Putamen (tissue), 1 donor: ENCODE measurements around the gene AGAP1.

Source experiments
- DNase-seq: peaks from one replicate; pipeline ENCODE4 v3.0.0-alpha.2; 2016; ENCODE audit warnings: low spot score

The AGAP1 gene

DNA sequence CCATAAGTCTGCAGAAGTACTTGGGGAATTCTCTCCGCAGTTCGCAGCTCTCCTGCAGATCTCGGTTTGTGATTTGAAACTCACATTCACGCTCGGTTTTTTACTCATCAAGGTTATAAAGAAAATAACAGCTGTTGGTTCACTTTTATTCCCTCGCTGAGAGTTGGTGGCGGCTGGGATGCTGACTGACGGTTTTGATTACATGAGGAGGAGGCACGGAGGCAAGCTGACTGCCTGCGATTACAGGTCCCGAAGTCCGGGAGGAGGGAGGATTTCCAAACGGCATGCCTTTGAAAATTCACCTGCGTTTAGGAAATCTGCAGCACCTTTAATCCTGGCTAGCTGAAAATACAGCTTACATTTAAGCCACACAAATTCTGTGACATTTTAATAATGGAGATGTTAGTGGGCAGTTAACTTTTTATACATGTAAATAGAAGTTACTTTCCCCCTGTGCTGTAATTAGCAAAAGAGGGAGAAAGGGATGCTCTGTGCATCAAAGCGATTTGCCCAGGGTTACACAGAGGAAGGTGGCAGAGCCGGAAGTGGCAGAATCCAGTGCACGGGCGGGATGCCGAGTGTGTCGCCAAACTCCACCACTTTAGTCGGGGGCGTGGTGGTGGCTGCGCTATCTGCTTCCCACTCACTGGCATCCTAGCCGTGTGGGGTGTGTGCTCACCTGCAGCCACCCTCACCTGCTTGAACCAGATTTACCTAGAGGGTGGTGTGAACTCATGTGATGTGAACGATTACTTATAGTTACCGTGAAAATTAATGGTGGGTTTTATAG lies 14.7 kb downstream of the AGAP1 start:
- no peak for DNase-seq

DNA sequence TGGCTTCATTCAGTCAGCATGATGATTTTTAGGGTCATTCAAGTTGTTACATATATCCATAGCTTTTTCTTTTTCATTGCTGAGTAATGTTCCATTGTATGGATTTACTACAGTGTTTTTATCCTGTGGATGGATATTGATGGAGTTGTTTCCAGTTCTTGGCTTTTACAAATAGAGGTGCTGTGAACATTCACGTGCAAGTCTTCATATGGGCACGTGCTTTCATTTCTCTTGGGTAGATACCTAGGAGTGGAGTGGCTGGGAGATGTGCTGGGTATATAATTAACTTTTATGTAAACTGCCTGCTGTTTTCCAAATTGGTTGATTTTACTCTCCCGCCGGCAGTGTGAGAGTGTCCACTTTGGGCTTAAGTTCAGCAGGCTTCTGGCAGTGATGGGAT lies 16.5 kb downstream of the AGAP1 start:
- DNase-seq: no peak

DNA sequence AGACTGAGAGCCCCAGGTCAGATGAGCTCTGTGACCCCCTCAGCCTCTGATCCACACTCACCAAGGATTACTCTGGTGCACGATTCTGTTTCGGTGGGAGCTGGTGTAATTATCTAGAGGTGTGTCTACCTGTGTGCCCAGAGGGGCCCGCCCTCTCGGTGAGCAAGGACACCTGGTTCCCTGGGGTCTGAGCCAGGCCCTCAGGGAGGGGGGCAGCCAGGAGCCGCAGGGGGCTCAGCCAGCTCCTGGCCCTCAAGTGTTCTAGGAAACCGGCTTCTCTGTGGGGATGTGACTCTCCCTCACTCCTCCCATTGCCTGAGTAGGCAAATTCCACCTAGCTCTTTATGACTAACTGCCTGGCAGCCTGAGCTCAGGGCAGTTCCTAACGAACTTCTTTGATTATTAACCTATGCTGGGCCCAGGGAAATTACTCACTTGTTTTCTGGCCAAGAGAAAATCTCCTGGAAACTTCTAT lies 17.4 kb downstream of the AGAP1 start:
- no peak for DNase-seq

GRCh38 chr2:235511751-235512698 lies 18.2 kb downstream of the AGAP1 start:
- no peak for DNase-seq

DNA sequence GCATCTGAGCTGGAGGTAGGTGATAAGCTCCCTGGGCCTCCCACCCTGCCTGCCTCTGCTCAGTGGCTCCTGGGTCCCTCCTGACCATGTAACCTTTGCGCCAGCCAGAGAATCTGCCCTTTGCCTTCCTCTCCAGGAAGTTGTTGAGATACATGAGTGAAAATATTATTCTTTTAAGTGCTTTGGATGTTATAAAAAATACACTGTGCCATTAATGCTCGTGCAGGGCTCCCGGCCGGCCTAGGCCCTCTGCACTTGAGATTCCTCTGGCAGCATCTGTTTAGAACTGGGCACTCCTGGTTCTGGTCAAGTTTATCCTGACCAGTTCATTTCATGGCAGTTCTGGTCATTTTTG lies 18.8 kb downstream of the AGAP1 start:
- DNase-seq: no peak

DNA sequence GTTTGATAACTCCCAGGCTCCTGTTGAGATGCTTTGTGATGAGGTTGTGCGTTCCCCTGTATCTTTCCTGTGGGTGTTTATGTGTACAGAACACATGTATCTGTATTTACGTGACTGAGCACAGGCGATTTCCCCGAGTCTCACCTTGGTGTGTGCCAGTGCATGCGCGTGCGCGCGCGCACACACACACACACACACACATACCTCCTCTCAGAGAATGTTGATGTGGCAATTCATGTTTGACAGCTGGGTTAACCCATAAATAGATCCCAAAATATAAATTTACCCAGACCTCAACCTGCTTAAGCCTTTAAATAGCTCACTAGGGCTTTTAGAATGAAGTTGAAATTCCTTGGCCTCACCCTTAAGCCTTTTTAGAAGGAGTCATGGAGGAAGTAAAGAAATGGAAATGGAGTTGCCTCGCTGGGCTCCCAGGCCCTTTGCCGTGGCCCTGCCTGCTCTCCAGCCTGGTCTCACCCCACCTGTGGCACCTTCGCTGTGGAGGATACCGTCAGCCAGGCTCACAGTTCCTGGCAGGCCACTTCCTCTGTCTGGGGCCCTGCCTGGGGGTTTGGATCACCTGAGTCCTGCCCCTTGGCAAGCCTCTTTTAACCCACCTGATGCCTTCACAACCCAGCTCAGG lies 20.3 kb downstream of the AGAP1 start:
- no peak for DNase-seq

GRCh38 chr2:235514627-235515363 lies 21.0 kb downstream of the AGAP1 start:
- DNase-seq: no peak

- DNase-seq: no peak
Observed at GRCh38 chr2:235515364-235515742, 21.5 kb downstream of the AGAP1 start.

DNA sequence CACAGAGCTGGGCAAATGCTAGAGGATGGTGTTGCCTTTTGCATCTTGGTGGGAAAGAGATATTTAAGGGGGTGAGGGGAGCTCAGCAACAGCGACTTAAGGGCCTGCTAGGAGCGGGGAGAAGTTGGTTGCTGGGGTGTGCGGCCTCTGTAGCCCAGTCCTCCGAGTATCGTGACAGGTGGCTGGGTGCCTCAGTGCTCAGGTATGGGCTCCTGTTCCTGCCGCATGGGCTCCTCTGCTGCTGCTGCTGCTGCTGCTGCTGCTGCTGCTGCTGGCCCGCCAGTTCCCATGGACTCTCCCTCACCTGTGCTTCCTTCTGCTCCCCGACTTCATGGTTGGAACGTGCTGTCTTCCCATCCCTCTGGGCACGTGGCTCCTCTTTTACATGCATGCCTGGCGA lies 22.0 kb downstream of the AGAP1 start:
- no peak for DNase-seq

- DNase-seq: no peak
Observed at GRCh38 chr2:235516257-235516656, 22.4 kb downstream of the AGAP1 start.

- no peak for DNase-seq
Observed at GRCh38 chr2:235518322-235519090, 24.7 kb downstream of the AGAP1 start.

DNA sequence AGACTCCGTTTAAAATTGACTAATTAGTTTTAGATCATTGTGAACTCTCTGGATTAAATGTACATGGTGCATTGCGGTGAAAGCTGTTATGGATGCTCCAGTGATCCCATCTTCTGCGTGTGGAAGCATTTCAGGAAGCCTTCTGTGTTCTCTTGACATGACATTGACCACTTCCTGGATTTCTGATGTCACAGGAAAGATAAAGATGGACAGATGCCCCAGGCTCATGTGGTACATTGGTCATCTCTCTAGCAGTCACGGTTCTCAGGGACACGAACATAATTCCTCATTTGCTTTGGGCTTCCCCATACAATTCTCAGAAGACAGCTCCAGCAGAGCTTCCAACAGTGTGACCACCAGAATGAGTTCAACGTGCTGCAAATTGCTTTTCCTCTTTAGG lies 26.9 kb downstream of the AGAP1 start:
- DNase-seq: no peak

GRCh38 chr2:235521844-235522243 lies 28.0 kb downstream of the AGAP1 start:
- no peak for DNase-seq

GRCh38 chr2:235523021-235523420 lies 29.2 kb downstream of the AGAP1 start:
- DNase-seq: no peak

DNA sequence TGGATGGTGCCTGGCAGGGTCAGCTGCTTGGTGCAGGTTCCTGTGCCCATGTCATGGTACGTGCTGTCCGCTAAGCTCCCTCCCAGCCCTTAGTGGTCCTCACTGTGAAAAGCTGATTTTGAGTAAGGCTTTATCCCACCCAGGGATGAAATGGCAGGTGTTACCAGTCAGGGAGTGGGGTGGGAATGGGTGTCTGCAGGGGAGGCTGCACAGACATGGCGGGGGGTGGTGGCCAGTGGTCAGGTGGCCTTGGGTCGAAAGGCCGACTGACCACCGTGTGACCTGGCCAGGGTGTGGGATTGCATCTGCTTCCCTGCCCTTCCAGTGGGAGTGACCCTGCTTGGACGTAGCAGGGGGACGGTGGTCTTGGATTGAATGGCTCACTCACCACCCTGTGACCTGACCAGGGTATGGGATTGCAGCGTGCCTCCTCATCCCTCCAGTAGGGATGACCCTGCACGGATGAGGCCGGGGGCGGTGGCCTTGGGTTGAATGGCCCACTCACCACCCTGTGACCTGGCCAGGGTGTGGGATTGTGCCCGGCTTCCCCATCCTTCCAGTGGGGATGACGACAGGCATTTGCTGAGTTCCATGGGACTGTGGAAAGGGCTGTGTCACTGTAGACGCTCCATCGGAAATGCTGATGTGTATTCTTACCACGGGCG lies 29.8 kb downstream of the AGAP1 start:
- DNase-seq: no peak

DNA sequence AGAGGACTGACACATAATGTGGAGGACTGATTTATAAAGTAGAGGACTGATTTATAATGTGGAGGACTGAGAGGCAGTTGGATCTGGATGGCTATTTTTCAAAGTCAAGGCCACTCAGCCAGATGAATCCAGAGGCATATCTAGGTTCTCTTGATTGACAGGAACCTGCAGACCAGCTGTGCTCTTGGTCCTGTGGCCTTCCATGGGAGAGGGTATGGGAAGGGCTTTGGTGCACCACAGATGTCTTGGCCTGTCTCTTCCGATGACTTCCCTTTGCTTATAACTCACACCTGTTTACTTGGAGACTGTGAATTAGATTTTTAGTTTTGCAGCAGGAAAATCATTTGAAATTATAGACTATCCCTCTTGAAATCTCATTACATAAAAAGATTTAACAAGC lies 32.3 kb downstream of the AGAP1 start:
- no peak for DNase-seq

DNA sequence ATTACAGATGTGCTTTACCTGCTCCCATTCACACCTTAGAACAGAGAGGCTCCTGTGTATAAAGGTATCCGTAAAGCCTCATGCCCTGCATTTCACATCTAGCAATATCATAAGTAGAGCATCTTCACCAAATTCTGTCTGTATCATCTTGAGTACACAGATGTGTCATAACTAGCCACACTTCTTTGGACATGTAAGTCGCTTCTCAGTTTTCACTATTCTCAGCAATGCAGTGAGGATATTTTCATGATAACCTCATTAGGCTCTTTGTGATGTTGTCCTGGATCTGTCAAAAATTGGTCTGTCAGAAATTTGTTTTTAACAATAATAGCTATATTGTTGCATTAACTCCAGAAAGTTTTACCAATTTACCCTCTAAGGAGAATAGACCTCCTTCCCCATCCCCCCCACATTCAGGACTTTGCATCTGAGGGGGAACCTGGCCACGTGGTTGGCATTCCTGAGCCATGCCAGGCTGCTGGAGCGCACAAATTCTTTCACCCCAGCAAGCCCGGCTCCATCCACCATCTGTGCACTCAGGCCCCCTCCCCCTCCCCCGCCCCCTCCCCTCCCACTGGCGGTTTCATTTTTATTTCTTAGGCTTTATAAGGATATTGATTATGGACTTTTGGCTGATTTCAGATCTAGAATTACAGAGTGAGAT lies 34.1 kb downstream of the AGAP1 start:
- DNase-seq: no peak

DNA sequence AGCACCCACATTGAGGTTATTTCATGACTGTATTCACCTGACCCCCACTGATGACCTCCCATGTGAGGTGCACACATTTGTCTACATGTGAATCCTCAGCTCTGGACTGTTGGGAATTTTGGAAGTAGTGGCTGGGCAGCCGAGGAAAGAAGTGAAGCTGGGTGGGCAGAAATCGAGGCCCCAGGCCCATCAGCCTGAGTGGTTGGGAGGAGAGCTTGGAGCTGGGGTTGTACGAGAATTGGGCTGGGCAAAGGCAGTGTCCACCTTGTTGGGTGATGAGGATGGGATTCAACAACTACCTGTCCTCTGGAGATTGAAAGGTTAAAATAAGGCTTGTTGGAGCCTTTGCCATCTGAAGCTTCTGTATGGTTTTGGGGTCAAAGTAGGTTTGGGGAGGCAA lies 35.8 kb downstream of the AGAP1 start:
- DNase-seq: no peak

DNA sequence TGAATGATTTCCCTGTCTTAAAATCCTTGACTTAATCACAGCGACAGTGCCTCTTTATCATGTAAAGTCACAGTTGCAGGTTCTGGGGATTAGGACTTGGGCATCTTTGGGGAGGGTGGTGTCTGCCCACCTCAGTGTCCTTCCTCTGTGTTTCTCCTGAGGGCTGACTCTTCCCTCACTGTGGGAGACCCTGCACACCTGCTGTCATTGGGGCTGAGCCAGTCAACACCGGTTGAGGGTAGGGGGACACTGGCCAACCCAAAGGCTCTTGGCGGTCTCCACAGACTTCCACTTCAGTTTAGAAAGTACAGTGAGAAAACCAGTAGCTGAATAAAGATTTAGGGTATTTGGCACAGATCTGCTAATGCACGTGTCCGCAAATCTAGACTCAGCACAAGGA lies 36.9 kb downstream of the AGAP1 start:
- no peak for DNase-seq

DNA sequence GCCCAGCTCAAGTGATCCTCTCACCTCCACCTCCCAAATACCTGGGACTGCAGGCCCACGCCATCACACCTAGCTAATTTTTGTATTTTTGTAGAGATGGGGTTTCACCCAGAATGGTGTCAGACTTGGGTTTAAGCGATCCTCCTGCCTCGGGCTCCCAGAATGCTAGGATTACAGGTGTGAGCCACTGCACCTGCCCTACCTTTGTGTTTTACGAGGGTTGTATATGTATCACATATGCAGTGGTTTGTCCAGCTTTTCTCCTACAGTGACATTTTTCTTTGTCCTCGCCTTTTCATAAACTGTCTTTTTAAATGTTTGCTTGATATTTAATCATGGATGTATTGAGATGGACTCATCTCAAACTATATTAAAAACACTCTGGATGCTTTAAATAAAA lies 38.5 kb downstream of the AGAP1 start:
- no peak for DNase-seq
